ENCODE results near the gene NEK4.

The NEK4 gene

GRCh38 chr3:52703341-52703740 lies 67.4 kb downstream of the NEK4 start:
- DNase-seq (ENCODE audit: extremely low read depth, low read depth) = no peak
- no peak for TF ChIP-seq CTCF (IDR thresholded peaks at IDR 0.05; ENCODE audit: low read depth, low read length)

GRCh38 chr3:52697632-52697965 lies 73.1 kb downstream of the NEK4 start:
- DNase-seq (ENCODE audit: extremely low read depth, low read depth) = no peak
- TF ChIP-seq CTCF (IDR thresholded peaks at IDR 0.05; ENCODE audit: low read depth, low read length) = no peak

GRCh38 chr3:52696830-52697631 lies 73.7 kb downstream of the NEK4 start:
- no peak for TF ChIP-seq CTCF (IDR thresholded peaks at IDR 0.05; ENCODE audit: low read depth, low read length)
- DNase-seq (ENCODE audit: extremely low read depth, low read depth) = no peak

GRCh38 chr3:52695798-52696671 lies 74.7 kb downstream of the NEK4 start:
- TF ChIP-seq CTCF (IDR thresholded peaks at IDR 0.05; ENCODE audit: low read depth, low read length) = no peak
- DNase-seq (ENCODE audit: extremely low read depth, low read depth) = no peak

- DNase-seq (ENCODE audit: extremely low read depth, low read depth) = no peak
- TF ChIP-seq CTCF (IDR thresholded peaks at IDR 0.05; ENCODE audit: low read depth, low read length) = no peak
These were observed 76.1 kb downstream of the NEK4 start for GRCh38 chr3:52694528-52695189.

GRCh38 chr3:52693071-52693470 lies 77.7 kb downstream of the NEK4 start:
- no peak for TF ChIP-seq CTCF (IDR thresholded peaks at IDR 0.05; ENCODE audit: low read depth, low read length)

GRCh38 chr3:52690560-52690959 lies 80.2 kb downstream of the NEK4 start:
- TF ChIP-seq CTCF (IDR thresholded peaks at IDR 0.05; ENCODE audit: low read depth, low read length) = no peak
- no peak for DNase-seq (ENCODE audit: extremely low read depth, low read depth)

More at GRCh38 chr3:52693071-52693470, 77.7 kb downstream of the NEK4 start:
- no peak for DNase-seq (ENCODE audit: extremely low read depth, low read depth)

All from AG09319 (cell line).